SK-N-SH treated with all-trans-retinoic acid at 6 μM for 48 hours (cell line): ENCODE measurements around the gene SLC2A5.

ENCODE experiments used
- ARNTL ChIP-seq: fragments of 450-650 bp; formaldehyde crosslinking; IDR thresholded peaks from 2 replicates; pipeline ENCODE4 v1.5.0; 2020; ENCODE audit warnings: low read depth, mild to moderate bottlenecking, moderate library complexity, borderline replicate concordance
- CREB5 ChIP-seq: fragments of 250-450 bp; sonication (Bioruptor Pico); IDR thresholded peaks from 2 replicates; pipeline ENCODE4 v1.5.1; 2020; ENCODE audit warnings: low read depth, mild to moderate bottlenecking, moderate library complexity
- CSDC2 ChIP-seq: fragments of 250-450 bp; sonication (Bioruptor Pico); IDR thresholded peaks from 2 replicates; pipeline ENCODE4 v1.5.0; 2020; ENCODE audit warnings: mild to moderate bottlenecking, moderate library complexity
- ESRRG ChIP-seq: fragments of 250-450 bp; sonication (Bioruptor Pico); IDR thresholded peaks from 2 replicates; pipeline ENCODE4 v1.6.1; 2021; ENCODE audit warnings: mild to moderate bottlenecking
- RARB ChIP-seq: fragments of 250-450 bp; sonication (Bioruptor Pico); IDR thresholded peaks from 2 replicates; pipeline ENCODE4 v1.8.0; 2021; ENCODE audit warnings: mild to moderate bottlenecking, moderate library complexity
- TCF4 ChIP-seq: fragments of 250-450 bp; sonication (Bioruptor Pico); IDR thresholded peaks from 2 replicates; pipeline ENCODE4 v1.8.0; 2021; ENCODE audit warnings: mild to moderate bottlenecking, moderate library complexity, borderline replicate concordance
- ZFP3 ChIP-seq: fragments of 250-450 bp; sonication (Bioruptor Pico); IDR thresholded peaks from 2 replicates; pipeline ENCODE4 v1.5.0; 2020; ENCODE audit warnings: mild to moderate bottlenecking, moderate library complexity
- ZFP30 ChIP-seq: fragments of 450-650 bp; formaldehyde crosslinking; IDR thresholded peaks from 2 replicates; pipeline ENCODE4 v1.5.0; 2022; ENCODE audit warnings: mild to moderate bottlenecking, moderate library complexity
- ZNF565 ChIP-seq: fragments of 450-650 bp; formaldehyde crosslinking; conservative IDR thresholded peaks from 2 replicates; pipeline ENCODE4 v1.5.0; 2020; ENCODE audit warnings: low read depth, mild to moderate bottlenecking, moderate library complexity
- ZNF70 ChIP-seq: fragments of 450-650 bp; formaldehyde crosslinking; IDR thresholded peaks from 2 replicates; pipeline ENCODE4 v1.5.0; 2020; ENCODE audit warnings: mild to moderate bottlenecking, moderate library complexity
- ZNF8 ChIP-seq: fragments of 450-650 bp; formaldehyde crosslinking; IDR thresholded peaks from 2 replicates; pipeline ENCODE4 v1.5.0; 2020; ENCODE audit warnings: mild to moderate bottlenecking, moderate library complexity
- TF ChIP-seq, protein P1 (sequence below): fragments of 250-450 bp; sonication (Bioruptor Pico); IDR thresholded peaks from 2 replicates; pipeline ENCODE4 v1.8.0; 2021; ENCODE audit warnings: low read depth, mild to moderate bottlenecking, moderate library complexity, borderline replicate concordance
- TF ChIP-seq, protein P2 (sequence below): fragments of 250-450 bp; sonication (Bioruptor Pico); IDR thresholded peaks from 2 replicates; pipeline ENCODE4 v1.5.1; 2021; ENCODE audit warnings: mild to moderate bottlenecking, moderate library complexity
- TF ChIP-seq, protein P3 (sequence below): fragments of 250-450 bp; sonication (Bioruptor Pico); IDR thresholded peaks from 2 replicates; pipeline ENCODE4 v1.8.0; 2020; ENCODE audit warnings: mild to moderate bottlenecking, moderate library complexity, borderline replicate concordance

DNA sequence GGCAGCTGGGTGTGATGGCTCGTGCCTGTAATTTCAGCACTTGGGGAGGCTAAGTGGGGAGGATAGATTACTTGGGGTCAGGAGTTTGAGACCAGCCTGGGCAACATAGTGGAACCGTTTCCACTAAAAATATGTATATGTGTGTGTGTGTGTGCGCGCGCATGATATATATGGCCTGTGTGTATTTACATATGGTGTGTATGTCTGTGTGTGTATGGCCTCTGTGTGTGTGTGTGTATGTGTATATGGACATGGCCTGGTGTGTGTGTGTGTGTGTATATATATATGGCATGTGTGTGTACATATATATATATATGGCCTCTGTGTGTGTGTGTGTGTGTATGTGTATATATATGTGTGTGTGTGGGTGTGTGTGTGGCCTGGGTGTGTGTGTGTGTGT lies 27.2 kb downstream of the SLC2A5 start:
- TF ChIP-seq, protein P1, sequence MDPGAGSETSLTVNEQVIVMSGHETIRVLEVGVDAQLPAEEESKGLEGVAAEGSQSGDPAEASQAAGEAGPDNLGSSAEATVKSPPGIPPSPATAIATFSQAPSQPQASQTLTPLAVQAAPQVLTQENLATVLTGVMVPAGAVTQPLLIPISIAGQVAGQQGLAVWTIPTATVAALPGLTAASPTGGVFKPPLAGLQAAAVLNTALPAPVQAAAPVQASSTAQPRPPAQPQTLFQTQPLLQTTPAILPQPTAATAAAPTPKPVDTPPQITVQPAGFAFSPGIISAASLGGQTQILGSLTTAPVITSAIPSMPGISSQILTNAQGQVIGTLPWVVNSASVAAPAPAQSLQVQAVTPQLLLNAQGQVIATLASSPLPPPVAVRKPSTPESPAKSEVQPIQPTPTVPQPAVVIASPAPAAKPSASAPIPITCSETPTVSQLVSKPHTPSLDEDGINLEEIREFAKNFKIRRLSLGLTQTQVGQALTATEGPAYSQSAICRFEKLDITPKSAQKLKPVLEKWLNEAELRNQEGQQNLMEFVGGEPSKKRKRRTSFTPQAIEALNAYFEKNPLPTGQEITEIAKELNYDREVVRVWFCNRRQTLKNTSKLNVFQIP (CRISPR knock-in tag), result no peak
- TF ChIP-seq ZNF565 (CRISPR knock-in tag) (no peak), CREB5 (CRISPR knock-in tag) (no peak), ZFP30 (CRISPR knock-in tag) (no peak), ZNF70 (no peak), ARNTL (CRISPR knock-in tag) (no peak), ZFP3 (CRISPR knock-in tag) (no peak), RARB (CRISPR knock-in tag) (no peak), ESRRG (CRISPR knock-in tag) (no peak), TCF4 (CRISPR knock-in tag) (no peak), CSDC2 (CRISPR knock-in tag) (no peak), ZNF8 (no peak)
- TF ChIP-seq, protein P2, sequence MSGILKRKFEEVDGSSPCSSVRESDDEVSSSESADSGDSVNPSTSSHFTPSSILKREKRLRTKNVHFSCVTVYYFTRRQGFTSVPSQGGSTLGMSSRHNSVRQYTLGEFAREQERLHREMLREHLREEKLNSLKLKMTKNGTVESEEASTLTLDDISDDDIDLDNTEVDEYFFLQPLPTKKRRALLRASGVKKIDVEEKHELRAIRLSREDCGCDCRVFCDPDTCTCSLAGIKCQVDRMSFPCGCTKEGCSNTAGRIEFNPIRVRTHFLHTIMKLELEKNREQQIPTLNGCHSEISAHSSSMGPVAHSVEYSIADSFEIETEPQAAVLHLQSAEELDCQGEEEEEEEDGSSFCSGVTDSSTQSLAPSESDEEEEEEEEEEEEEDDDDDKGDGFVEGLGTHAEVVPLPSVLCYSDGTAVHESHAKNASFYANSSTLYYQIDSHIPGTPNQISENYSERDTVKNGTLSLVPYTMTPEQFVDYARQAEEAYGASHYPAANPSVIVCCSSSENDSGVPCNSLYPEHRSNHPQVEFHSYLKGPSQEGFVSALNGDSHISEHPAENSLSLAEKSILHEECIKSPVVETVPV (CRISPR knock-in tag), result no peak
- TF ChIP-seq, protein P3, sequence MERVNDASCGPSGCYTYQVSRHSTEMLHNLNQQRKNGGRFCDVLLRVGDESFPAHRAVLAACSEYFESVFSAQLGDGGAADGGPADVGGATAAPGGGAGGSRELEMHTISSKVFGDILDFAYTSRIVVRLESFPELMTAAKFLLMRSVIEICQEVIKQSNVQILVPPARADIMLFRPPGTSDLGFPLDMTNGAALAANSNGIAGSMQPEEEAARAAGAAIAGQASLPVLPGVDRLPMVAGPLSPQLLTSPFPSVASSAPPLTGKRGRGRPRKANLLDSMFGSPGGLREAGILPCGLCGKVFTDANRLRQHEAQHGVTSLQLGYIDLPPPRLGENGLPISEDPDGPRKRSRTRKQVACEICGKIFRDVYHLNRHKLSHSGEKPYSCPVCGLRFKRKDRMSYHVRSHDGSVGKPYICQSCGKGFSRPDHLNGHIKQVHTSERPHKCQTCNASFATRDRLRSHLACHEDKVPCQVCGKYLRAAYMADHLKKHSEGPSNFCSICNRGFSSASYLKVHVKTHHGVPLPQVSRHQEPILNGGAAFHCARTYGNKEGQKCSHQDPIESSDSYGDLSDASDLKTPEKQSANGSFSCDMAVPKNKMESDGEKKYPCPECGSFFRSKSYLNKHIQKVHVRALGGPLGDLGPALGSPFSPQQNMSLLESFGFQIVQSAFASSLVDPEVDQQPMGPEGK (CRISPR knock-in tag), result no peak
